ENCODE measurements around the gene BBLN.

- no peak for TF ChIP-seq CTCF (IDR thresholded peaks at IDR 0.05)
- no peak for TF ChIP-seq POLR2AphosphoS5 (IDR thresholded peaks at IDR 0.05; ENCODE audit: low read depth, low read length)
- TF ChIP-seq REST (IDR thresholded peaks at IDR 0.05; ENCODE audit: insufficient read depth in 1 of 2, low read depth in 2 of 2, low read length in 1 of 2), result no peak
- TF ChIP-seq SIN3A (IDR thresholded peaks at IDR 0.05; ENCODE audit: borderline replicate concordance, insufficient read depth, low read depth, low read length), result no peak
- no peak for TF ChIP-seq TCF7L2 (IDR thresholded peaks at IDR 0.05; ENCODE audit: low read depth, low read length)
Measured at GRCh38 chr9:128185979-128186965, 26.2 kb downstream of the BBLN start.

All from Panc1 (cell line).